Fibroblast of lung (primary cell): ENCODE data around the gene TNFAIP2.

Experiments
- EZH2 ChIP-seq: IDR thresholded peaks from 2 replicates; pipeline ENCODE4 v1.5.1; 2012; ENCODE audit warnings: low read length, control low read depth, mild to moderate bottlenecking; ENCODE audit errors: missing control alignments
- TF ChIP-seq, protein P1 (sequence below), 2 donors: IDR thresholded peaks in 1 of 2; conservative IDR thresholded peaks in 1 of 2; 1 replicate in 1 of 2; 2 replicates in 1 of 2; pipeline ENCODE4 v1.5.1; 2011 to 2012; ENCODE audit warnings: low read length in 2 of 2, control low read depth in 1 of 2, inconsistent platforms in 1 of 2, low read depth in 1 of 2, mild to moderate bottlenecking in 1 of 2

DNA sequence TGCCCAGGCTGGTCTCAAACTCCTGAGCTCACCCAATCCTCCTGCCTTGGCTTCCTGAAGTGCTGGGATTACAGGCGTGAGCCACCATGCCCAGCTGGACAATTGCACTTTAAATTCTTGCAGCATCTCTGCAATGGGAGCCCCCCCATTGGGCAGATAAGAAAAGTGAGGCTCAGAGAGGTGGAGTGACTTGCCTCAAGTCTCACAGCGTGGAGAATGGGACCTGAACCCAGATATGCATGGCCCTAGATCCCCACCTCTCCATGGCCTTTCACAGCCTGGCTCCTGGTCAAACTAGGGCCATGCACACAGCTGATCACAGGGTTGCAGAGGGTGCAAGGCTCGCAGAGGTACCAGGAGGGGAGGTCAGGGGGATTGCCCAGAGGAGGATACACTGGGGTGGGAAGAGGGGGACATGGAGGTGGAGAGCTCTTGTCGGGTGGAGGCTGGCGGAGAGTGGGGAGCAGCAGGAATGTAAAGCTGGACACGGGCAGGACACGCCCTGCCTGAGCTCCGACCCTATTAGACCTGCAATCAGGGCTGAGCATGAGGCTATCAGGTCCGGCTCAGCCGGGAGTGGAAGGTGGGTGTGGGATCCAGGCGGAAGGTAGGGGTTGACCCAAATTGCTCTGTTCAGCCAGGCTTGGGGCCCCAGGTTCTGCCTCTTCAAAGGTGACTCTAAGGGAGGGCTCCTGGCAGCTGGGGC lies 21.9 kb upstream of the TNFAIP2 start:
- TF ChIP-seq, protein P1, sequence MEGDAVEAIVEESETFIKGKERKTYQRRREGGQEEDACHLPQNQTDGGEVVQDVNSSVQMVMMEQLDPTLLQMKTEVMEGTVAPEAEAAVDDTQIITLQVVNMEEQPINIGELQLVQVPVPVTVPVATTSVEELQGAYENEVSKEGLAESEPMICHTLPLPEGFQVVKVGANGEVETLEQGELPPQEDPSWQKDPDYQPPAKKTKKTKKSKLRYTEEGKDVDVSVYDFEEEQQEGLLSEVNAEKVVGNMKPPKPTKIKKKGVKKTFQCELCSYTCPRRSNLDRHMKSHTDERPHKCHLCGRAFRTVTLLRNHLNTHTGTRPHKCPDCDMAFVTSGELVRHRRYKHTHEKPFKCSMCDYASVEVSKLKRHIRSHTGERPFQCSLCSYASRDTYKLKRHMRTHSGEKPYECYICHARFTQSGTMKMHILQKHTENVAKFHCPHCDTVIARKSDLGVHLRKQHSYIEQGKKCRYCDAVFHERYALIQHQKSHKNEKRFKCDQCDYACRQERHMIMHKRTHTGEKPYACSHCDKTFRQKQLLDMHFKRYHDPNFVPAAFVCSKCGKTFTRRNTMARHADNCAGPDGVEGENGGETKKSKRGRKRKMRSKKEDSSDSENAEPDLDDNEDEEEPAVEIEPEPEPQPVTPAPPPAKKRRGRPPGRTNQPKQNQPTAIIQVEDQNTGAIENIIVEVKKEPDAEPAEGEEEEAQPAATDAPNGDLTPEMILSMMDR (conservative IDR thresholded peaks at IDR 0.05 in 1 of 2, IDR thresholded peaks at IDR 0.05 in 1 of 2; ENCODE audit: low read depth in 1 of 2, low read length in 2 of 2), result no peak
- TF ChIP-seq EZH2, result no peak
